ENCODE measurements around the gene GSTT2B.
"Not testable (repeated sequence)": the region's sequence is repeated elsewhere in the genome, so short reads cannot be mapped to it uniquely, and the experiment has no call there.

GRCh38 chr22:23993581-23994177 lies 32.7 kb upstream of the GSTT2B start:
- TF ChIP-seq CTCF, POLR2A (IDR thresholded peaks at IDR 0.05): not testable (repeated sequence)
